Sigmoid colon (tissue), 7 donors: Measurements from ENCODE around the gene ACSL4. TPM values are rescaled to one million over a fixed set of nuclear protein-coding genes. Genes with fewer than 3 reads are reported as not detected.

ENCODE experiments used
- DNase-seq: peaks from one replicate; pipeline ENCODE4 v3.0.0-alpha.2; 2019
- H3K27ac ChIP-seq, 4 donors: fragments of 200-600 bp; sonication (generic); one replicate each; pipeline ENCODE4 v1.5.1; 2016 to 2019; ENCODE audit warnings: mild to moderate bottlenecking in 1 of 4
- H3K27me3 ChIP-seq, 3 donors: fragments of 200-600 bp; sonication (generic); one replicate each; pipeline ENCODE4 v1.5.1; 2019; ENCODE audit warnings: mild to moderate bottlenecking in 1 of 3
- H3K36me3 ChIP-seq, 4 donors: fragments of 200-600 bp; sonication (generic); one replicate each; pipeline ENCODE4 v1.5.1; 2016 to 2019
- H3K4me1 ChIP-seq, 4 donors: fragments of 200-600 bp; sonication (generic); one replicate each; pipeline ENCODE4 v1.5.1; 2017 to 2019
- H3K4me3 ChIP-seq, 4 donors: fragments of 200-600 bp; sonication (generic); one replicate each; pipeline ENCODE4 v1.5.1; 2017 to 2019; ENCODE audit warnings: mild to moderate bottlenecking in 2 of 4, moderate library complexity in 1 of 4
- H3K9me3 ChIP-seq, 4 donors: fragments of 200-600 bp in 3 of 4; sonication (generic) in 3 of 4; one replicate each; pipeline versions ENCODE4 v1.5.1 to v1.6.1; 2013 to 2019
- CTCF ChIP-seq, 4 experiments: fragments of 450-650 bp in 3 of 4; fragments of 200-600 bp in 1 of 4; IDR thresholded peaks; one replicate each; pipeline ENCODE4 v1.5.1; 2016 to 2019; ENCODE audit warnings: antibody characterized with exemption in 4 of 4, mild to moderate bottlenecking in 3 of 4, moderate library complexity in 2 of 4
- EP300 ChIP-seq, 4 donors: sonication (generic); formaldehyde crosslinking; IDR thresholded peaks; one replicate each; pipeline ENCODE4 v1.6.1; 2017; ENCODE audit warnings: antibody characterized with exemption in 4 of 4
- POLR2A ChIP-seq, 2 donors: fragments of 450-650 bp; IDR thresholded peaks; one replicate each; pipeline ENCODE4 v1.6.1; 2016; ENCODE audit warnings: antibody characterized with exemption in 2 of 2, mild to moderate bottlenecking in 2 of 2, moderate library complexity in 2 of 2
- POLR2AphosphoS5 ChIP-seq, 4 donors: sonication (generic); formaldehyde crosslinking; IDR thresholded peaks; one replicate each; pipeline ENCODE4 v1.6.1; 2017; ENCODE audit warnings: antibody characterized with exemption in 4 of 4
- WGBS, 2 donors: extraction: QIAGEN DNeasy Blood & Tissue Kit; methylation state at CpG; one replicate each; pipeline ENCODE4 v1.1.7; 2013; 5-methylcytosine and 5-hydroxymethylcytosine counted together
- intact Hi-C: fragments of 100-400 bp; cut with DNase I; formaldehyde crosslinking; loops from one replicate; pipeline ENCODE4 v1.15.1; 2023
- polyA plus RNA-seq, 3 donors: library from polyadenylated mRNA; stranded (reverse); fragments of 200-250 nt; gene quantifications; one replicate each; pipeline ENCODE4 v1.2.3, GENCODE V29; 2013
- small RNA-seq, 3 donors: library from RNA; depleted of rRNA; stranded (forward); fragments of <200 nt; gene quantifications; one replicate each; pipeline ENCODE3, GENCODE V24; 2016
- total RNA-seq, 4 donors: library from RNA; depleted of rRNA; stranded (reverse); fragments of >200 nt; gene quantifications; one replicate each; pipeline ENCODE4 v1.1.0, GENCODE V29; 2016
- donor health status: healthy with polysubstance abuse.
- donor health status: Bipolar disorder and iron deficiency.
- donor health status: healthy.

ACSL4 gene
- total and polyA plus RNA-seq, 7 donors: 6.9 to 45.3 (median 31.3) TPM

GRCh38 chrX:109614951-109615350, 118.1 kb downstream of the ACSL4 start:
- TF ChIP-seq POLR2A (IDR thresholded peaks at IDR 0.05) (no peak), EP300 (IDR thresholded peaks at IDR 0.05) (no peak), POLR2AphosphoS5 (IDR thresholded peaks at IDR 0.05) (no peak), CTCF (IDR thresholded peaks at IDR 0.05) (no peak)
- H3K4me3 ChIP-seq: no peak overlapping the region
- intact Hi-C loops: no loop called here
- H3K4me1 ChIP-seq: no peaks in the 10 kb centered on the region
- no peaks in the 10 kb centered on the region for H3K27me3 ChIP-seq
- no peaks in the 10 kb centered on the region for H3K9me3 ChIP-seq
- no peak overlapping the region for H3K27ac ChIP-seq
- DNase-seq: no peak
- WGBS, 2 donors: 73 to 77% methylated on average over 6 of the region's 6 CpGs
- H3K36me3 ChIP-seq: no peaks in the 10 kb centered on the region

GRCh38 chrX:109601486-109601885, 131.6 kb downstream of the ACSL4 start:
- no peak for TF ChIP-seq CTCF (IDR thresholded peaks at IDR 0.05)
- TF ChIP-seq POLR2AphosphoS5 (IDR thresholded peaks at IDR 0.05): no peak
- H3K27ac ChIP-seq: no peak overlapping the region
- no peak for DNase-seq
- no peaks in the 10 kb centered on the region for H3K9me3 ChIP-seq
- no peaks in the 10 kb centered on the region for H3K36me3 ChIP-seq
- H3K4me1 ChIP-seq: no peaks in the 10 kb centered on the region
- 62 to 65% methylated on average over 5 of the region's 5 CpGs for WGBS, 2 donors
- no peak overlapping the region for H3K4me3 ChIP-seq
- intact Hi-C loops: no loop called here
- H3K27me3 ChIP-seq: no peaks in the 10 kb centered on the region

- no peak for DNase-seq
- Histone ChIP-seq H3K36me3 (no peaks in the 10 kb centered on the region), H3K9me3 (no peaks in the 10 kb centered on the region), H3K4me3 (no peak overlapping the region), H3K27ac (no peak overlapping the region), H3K4me1 (no peaks in the 10 kb centered on the region), H3K27me3 (no peaks in the 10 kb centered on the region)
- intact Hi-C loops: no loop called here
- 15 to 33% methylated on average over 16 of the region's 16 CpGs for WGBS, 2 donors
- no peak for TF ChIP-seq POLR2AphosphoS5 (IDR thresholded peaks at IDR 0.05)
- no peak for TF ChIP-seq POLR2A (IDR thresholded peaks at IDR 0.05)
- TF ChIP-seq CTCF (IDR thresholded peaks at IDR 0.05): no peak
- TF ChIP-seq EP300 (IDR thresholded peaks at IDR 0.05): no peak
Measured at GRCh38 chrX:109600237-109600651, 132.8 kb downstream of the ACSL4 start.

- WGBS, 2 donors: 80 to 87% methylated on average over 3 of the region's 3 CpGs
- TF ChIP-seq POLR2AphosphoS5 (IDR thresholded peaks at IDR 0.05) (no peak), EP300 (IDR thresholded peaks at IDR 0.05) (no peak), CTCF (IDR thresholded peaks at IDR 0.05) (no peak), POLR2A (IDR thresholded peaks at IDR 0.05) (no peak)
- intact Hi-C loops: no loop called here
Measured at GRCh38 chrX:109596015-109596414, 137.0 kb downstream of the ACSL4 start.

More at GRCh38 chrX:109596015-109596414, 137.0 kb downstream of the ACSL4 start:
- H3K4me1 ChIP-seq: no peaks in the 10 kb centered on the region
- H3K27me3 ChIP-seq: no peaks in the 10 kb centered on the region
- H3K4me3 ChIP-seq: no peak overlapping the region
- DNase-seq: no peak
- H3K27ac ChIP-seq: no peak overlapping the region
- H3K36me3 ChIP-seq: no peaks in the 10 kb centered on the region
- H3K9me3 ChIP-seq: no peaks in the 10 kb centered on the region

Small RNA genes lying within 50 kb of the gene (small RNA-seq; reads per million reads assigned to genes)
- 0 reads per million in 3 donors for gene AL118496.2
- gene RF00019: 0 reads per million in 3 donors

Other genes with a start within 250 kb of the ACSL4 start
- gene NXT2, start 196.4 kb downstream of the ACSL4 start, total RNA-seq: 1 to 10 TPM; 2.4 to 3.6 (median 3.4) TPM
- 10 to 100 TPM in 2 of 3 donors, 1 to 10 TPM in 1; 5.6 to 11.4 (median 10.2) TPM for gene NXT2, start 196.4 kb downstream of the ACSL4 start, polyA plus RNA-seq
- under 1 TPM in 1 of 4 donors, not detected in 3; 0.33 TPM for gene KCNE5, start 108.1 kb downstream of the ACSL4 start, total RNA-seq
- not detected for gene KCNE5, start 108.1 kb downstream of the ACSL4 start, polyA plus RNA-seq